Measurements from ENCODE around the gene COX7B2.

DNA sequence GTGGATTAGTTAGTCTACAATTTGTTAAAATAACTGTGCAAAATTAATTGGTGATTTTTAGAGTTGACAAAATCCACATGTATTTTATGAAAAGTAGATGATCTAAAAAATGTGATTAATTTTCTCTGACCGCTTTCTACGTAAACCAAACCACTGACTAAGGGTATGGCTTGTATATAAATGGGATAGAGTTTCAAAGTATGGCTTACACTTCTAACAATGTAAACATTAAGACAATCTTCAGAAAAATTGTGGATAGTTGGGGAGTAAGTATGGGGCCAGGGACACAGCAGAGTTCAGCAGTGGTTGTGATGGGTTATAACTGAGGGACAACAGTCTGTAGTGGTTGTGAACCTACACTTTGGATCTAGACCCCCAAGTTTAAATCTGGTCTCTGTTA, 44.5 kb upstream of the COX7B2 start:
- TF ChIP-seq POLR2AphosphoS5 (IDR thresholded peaks at IDR 0.05; ENCODE audit: low read depth, low read length) (no peak), POLR2A (IDR thresholded peaks at IDR 0.05; ENCODE audit: low read depth, low read length) (no peak)
